Nephron (organoid): ENCODE measurements around the gene TRA2B.

Source experiments
- H3K27ac Mint-ChIP-seq, 3 experiments: 2 replicates each; pipeline ENCODE4 v1.8.0; 2020; ENCODE audit warnings: mixed read lengths in 3 of 3, mild to moderate bottlenecking in 2 of 3, moderate library complexity in 1 of 3
- H3K27me3 Mint-ChIP-seq: 2 replicates; pipeline ENCODE4 v1.8.0; 2021; ENCODE audit warnings: low read depth, mild to moderate bottlenecking, moderate library complexity, mixed read lengths
- H3K36me3 Mint-ChIP-seq: 2 replicates; pipeline ENCODE4 v1.8.0; 2020; ENCODE audit warnings: low read depth, mixed read lengths
- H3K4me1 Mint-ChIP-seq: 2 replicates; pipeline ENCODE4 v1.8.0; 2020; ENCODE audit warnings: mixed read lengths
- H3K4me3 Mint-ChIP-seq, 3 experiments: 2 replicates each; pipeline ENCODE4 v1.8.0; 2020; ENCODE audit warnings: mild to moderate bottlenecking in 3 of 3, mixed read lengths in 3 of 3, moderate library complexity in 2 of 3
- H3K9me3 Mint-ChIP-seq: 2 replicates; pipeline ENCODE4 v1.8.0; 2020; ENCODE audit warnings: mixed read lengths
- TF ChIP-seq, protein P1 (sequence below), 3 experiments: fragments of 200-600 bp; sonication (generic); IDR thresholded peaks; one replicate each; pipeline ENCODE4 v1.5.0; 2021; ENCODE audit warnings: antibody characterized with exemption in 3 of 3; ENCODE audit not compliant: unreplicated experiment in 3 of 3

The TRA2B gene

DNA sequence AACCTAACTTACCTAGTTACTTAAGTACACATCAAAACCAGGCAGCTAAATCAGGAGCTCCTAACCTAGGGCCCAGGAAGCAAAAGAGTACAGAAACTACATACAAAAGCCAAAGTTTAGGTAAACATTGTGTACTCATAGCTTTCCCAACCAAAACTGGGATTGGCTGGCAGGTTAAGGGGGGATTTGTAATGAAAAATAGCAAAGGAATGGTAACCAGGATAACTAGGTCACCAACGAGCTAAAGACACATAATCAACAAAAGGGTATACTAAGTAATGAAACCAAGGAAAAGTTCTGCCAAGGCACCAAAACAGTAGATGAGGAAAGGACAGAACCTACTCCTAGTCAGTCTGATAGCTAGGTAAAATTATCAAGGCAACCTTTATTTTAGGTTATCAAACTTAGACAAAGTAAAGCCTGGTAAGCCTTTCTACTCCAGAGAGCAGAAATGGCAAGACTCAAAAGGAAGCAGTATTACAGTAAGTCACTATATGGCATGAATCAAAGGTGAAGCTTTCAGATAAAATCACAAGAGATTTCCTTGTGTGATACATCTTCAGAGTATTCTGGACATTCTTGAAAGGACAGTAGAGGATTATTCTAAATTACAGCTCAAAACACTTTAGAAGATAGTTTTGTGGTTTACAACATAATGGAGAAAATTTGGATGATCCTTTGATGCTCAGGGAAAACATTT lies 10.2 kb downstream of the TRA2B start:
- Mint-ChIP-seq H3K27ac (peak overlapping the region in 2 of 3 experiments; percentile 8 to 89), H3K36me3 (peaks cover 56% of the 10 kb centered on the region), H3K4me1 (peaks cover 81% of the 10 kb centered on the region), H3K27me3 (no peaks in the 10 kb centered on the region), H3K4me3 (peak overlapping the region in 2 of 3 experiments; percentile 16 to 29), H3K9me3 (no peaks in the 10 kb centered on the region)
- TF ChIP-seq, protein P1, sequence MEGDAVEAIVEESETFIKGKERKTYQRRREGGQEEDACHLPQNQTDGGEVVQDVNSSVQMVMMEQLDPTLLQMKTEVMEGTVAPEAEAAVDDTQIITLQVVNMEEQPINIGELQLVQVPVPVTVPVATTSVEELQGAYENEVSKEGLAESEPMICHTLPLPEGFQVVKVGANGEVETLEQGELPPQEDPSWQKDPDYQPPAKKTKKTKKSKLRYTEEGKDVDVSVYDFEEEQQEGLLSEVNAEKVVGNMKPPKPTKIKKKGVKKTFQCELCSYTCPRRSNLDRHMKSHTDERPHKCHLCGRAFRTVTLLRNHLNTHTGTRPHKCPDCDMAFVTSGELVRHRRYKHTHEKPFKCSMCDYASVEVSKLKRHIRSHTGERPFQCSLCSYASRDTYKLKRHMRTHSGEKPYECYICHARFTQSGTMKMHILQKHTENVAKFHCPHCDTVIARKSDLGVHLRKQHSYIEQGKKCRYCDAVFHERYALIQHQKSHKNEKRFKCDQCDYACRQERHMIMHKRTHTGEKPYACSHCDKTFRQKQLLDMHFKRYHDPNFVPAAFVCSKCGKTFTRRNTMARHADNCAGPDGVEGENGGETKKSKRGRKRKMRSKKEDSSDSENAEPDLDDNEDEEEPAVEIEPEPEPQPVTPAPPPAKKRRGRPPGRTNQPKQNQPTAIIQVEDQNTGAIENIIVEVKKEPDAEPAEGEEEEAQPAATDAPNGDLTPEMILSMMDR (IDR thresholded peaks at IDR 0.05; ENCODE audit: unreplicated experiment in 3 of 3): no peak

DNA sequence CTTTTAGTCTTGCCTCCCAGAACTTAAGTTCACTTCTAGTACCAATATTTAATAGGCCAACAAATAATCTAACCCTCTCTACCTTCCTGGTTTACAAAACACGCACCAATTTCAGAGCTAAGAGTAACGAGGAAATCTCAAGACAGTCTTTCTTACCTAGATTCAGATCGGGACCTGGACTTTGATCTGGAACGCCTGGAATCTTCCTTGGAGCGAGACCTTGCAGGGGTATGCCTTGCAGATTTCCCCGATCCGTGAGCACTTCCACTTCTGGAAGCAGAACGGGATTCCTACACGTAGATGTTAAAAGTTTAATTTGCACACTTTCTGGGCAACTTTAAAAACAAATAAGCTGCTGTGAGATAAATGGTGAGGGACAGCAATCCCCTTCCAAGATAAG lies 11.4 kb downstream of the TRA2B start:
- Mint-ChIP-seq H3K27me3 (no peaks in the 10 kb centered on the region), H3K36me3 (peaks cover 64% of the 10 kb centered on the region), H3K27ac (peak overlapping the region; percentile 62 to 89 (median 62)), H3K4me3 (peak overlapping the region; percentile 13 to 14 (median 13)), H3K4me1 (peaks cover 69% of the 10 kb centered on the region), H3K9me3 (no peaks in the 10 kb centered on the region)
- TF ChIP-seq, protein P1 (IDR thresholded peaks at IDR 0.05; ENCODE audit: unreplicated experiment in 3 of 3): no peak

DNA sequence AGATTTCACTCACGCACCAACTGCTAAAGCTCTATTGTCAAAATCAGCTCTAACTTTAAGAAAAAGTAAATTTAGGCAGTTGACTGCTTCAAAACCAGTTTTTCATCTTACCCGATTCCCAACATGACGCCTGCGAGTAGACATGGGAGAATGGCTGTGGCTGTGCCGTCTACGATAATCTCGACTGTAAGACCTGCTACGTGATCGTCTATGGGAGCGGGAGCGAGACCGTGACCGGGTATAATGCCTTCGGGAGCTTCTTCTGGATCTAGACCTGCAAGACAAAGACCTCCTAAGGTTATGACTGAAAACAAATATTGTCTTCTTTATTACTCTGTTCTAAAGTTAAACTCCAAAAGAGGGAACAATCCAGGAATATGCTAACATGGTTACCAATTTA lies 12.5 kb downstream of the TRA2B start:
- no peaks in the 10 kb centered on the region for H3K27me3 Mint-ChIP-seq
- no peak overlapping the region for H3K4me3 Mint-ChIP-seq
- peaks cover 58% of the 10 kb centered on the region for H3K4me1 Mint-ChIP-seq
- H3K27ac Mint-ChIP-seq: peak overlapping the region; percentile 25 to 62 (median 26)
- TF ChIP-seq, protein P1 (IDR thresholded peaks at IDR 0.05; ENCODE audit: unreplicated experiment in 3 of 3): no peak
- peaks cover 74% of the 10 kb centered on the region for H3K36me3 Mint-ChIP-seq
- H3K9me3 Mint-ChIP-seq: no peaks in the 10 kb centered on the region

DNA sequence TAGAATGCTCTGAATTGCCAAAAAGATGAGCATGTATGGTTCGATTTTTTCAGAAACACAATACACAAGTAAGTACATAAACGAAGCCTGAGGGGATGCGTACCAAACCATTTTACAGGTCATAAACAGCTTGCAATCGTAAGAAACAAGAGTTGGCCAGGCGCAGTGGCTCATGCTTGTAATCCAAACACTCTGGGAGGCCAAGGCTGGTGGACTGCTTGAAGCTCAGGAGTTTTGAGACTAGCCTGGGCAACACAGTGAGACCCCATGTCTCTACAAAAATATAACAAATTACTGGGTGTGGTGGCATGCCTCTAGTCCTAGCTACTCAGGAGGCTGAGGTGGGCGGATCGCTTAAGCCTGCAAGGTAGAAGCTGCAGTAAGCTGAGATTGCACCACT lies 13.4 kb downstream of the TRA2B start:
- Mint-ChIP-seq H3K27me3 (no peaks in the 10 kb centered on the region), H3K4me1 (peaks cover 48% of the 10 kb centered on the region), H3K9me3 (no peaks in the 10 kb centered on the region), H3K4me3 (no peak overlapping the region), H3K27ac (peak overlapping the region in 1 of 3 experiments; percentile 26), H3K36me3 (peaks cover 78% of the 10 kb centered on the region)
- TF ChIP-seq, protein P1 (IDR thresholded peaks at IDR 0.05; ENCODE audit: unreplicated experiment in 3 of 3): no peak

DNA sequence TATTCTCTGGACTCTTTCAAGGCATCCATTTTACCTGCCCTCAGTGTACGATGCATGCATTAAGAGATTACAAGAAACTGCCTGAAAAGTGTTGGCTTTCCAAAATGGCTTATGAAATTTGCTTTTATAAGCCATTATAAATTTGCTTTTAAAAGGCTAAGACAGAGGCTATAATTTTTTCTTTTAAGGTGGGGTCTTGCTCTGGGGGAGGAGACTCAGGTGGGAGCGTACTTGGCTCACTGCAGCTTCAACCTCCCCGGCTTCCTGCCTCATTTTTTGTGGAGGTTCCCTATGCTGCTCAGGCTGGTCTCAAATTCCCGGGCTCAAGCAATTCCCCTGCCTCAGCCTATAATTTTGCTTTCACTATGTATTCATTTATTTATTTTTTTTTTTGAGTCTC lies 17.6 kb downstream of the TRA2B start:
- TF ChIP-seq, protein P1 (IDR thresholded peaks at IDR 0.05; ENCODE audit: unreplicated experiment in 3 of 3): no peak
- peaks cover 6% of the 10 kb centered on the region for H3K4me1 Mint-ChIP-seq

More for the DNA sequence above, 17.6 kb downstream of the TRA2B start:
- Mint-ChIP-seq H3K36me3 (peaks cover 97% of the 10 kb centered on the region), H3K27me3 (no peaks in the 10 kb centered on the region), H3K27ac (no peak overlapping the region), H3K4me3 (no peak overlapping the region), H3K9me3 (no peaks in the 10 kb centered on the region)
